ENCODE measurements around the gene CPED1.
"Not testable (repeated sequence)": the region's sequence is repeated elsewhere in the genome, so short reads cannot be mapped to it uniquely, and the experiment has no call there.

Gene CPED1

DNA sequence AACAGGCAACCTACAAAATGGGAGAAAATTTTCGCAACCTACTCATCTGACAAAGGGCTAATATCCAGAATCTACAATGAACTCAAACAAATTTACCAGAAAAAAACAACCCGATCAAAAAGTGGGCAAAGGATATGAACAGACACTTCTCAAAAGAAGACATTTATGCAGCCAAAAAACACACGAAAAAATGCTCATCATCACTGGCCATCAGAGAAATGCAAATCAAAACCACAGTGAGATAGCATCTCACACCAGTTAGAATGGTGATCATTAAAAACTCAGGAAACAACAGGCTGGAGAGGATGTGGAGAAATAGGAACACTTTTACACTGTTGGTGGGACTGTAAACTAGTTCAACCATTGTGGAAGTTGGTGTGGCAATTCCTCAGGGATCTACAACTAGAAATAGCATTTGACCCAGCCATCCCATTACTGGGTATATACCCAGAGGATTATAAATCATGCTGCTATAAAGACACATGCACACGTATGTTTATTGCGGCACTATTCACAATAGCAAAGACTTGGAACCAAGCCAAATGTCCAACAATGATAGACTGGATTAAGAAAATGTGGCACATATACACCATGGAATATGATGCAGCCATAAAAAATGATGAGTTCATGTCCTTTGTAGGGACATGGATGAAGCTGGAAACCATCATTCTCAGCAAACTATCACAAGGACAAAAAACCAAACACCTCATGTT is 264.2 kb downstream of the CPED1 start:
- not testable (repeated sequence) for DNase-seq (ENCODE audit: low read depth in 3 of 3)

DNA sequence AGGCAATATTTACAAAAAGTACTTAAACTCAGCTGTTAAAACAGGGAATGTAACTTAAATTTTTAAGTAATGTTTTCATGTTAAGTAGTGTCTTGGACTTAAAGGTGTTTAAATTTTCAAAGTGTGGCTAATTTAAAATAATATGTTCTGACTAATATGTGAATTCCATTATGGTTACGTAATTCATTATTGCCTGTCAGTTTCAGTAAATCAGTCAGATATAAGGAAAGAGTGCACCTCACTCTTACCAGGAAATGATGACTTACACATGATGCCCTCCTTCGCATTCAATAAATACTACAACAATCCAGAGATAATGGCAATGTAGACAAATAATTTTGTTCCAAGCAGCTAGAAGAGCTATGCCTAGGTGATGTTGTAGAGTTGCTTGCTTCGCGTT is 271.3 kb downstream of the CPED1 start:
- no peak for DNase-seq (ENCODE audit: low read depth in 3 of 3)

DNA sequence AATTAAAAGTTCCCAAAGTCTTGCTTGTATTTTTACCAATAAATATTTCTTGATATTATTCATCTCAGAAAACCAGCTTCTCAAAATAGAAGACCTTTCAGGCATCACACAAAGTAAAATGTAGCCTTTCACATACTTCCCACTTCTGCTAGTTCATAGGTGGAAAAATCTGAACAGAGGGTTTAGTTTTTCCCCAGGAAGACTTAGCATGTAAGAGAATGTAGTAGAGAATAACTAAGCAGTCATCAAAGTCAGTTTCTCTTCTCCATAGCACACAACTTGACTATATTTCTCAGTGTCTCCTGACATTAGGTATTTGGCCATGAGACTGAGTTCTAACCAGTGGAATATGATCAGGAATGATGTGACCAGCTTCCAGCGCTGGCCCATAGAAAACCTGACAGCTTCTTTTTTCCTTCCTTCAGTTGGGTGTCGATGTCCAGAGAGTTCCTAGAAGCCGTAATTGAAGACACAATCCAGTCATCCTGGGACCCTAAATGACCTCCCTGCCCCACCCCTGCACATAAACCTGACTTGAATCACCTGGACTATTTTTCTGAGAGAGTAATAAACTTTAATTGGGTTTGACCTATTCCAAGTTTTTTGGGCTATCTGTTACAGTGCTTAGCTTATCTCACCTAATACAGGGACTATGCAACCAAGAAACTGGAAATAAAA is 272.8 kb downstream of the CPED1 start:
- no peak for DNase-seq (ENCODE audit: low read depth in 3 of 3)

DNA sequence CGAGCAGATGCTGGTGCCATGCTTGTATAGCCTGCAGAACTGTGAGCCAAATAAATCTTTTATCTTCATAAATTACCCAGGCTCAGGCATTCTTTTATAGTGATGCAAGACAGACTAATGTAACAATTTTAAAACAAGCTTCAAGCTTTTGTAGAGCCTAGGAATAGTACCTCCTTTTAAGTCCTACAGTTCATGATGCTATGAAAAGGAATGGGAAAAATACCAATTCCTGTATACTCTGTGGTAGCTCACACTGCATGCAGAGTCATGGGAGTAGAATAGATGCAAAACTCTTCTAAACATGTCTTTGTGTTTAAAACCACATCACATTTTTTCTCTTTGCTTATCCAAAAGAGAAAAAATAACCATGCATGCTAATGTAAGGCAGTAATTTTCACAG is 273.7 kb downstream of the CPED1 start:
- DNase-seq (ENCODE audit: low read depth in 3 of 3) = no peak

- DNase-seq (ENCODE audit: low read depth in 3 of 3) = no peak
Measured at GRCh38 chr7:121262969-121263368, 274.5 kb downstream of the CPED1 start.

DNA sequence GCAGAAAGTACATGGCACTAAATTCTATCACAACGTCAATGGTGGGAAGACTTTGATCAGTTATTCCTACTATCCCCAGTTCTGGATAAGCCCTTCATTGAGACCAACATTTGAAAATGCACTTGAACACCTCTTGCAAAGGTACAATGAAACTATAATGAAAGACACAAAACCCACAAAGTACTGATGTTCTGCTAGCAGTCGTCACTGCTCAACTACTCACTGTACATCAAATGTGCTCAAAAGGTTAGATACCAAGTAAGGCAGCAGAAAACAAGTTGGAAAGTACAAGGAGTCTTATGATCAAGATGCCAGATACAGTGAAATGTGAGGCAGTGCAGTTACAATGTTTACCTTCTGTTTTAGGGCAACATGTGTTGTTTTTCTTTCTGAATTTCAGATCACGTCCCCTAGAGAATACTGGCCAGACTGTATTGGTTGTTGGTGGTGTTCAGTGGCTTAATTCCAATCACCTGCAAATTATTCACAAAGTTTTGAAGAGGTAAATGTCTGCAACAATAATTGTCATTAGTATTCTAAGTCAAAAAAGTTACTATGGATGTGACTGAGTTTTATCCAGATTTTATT is 277.9 kb downstream of the CPED1 start:
- no peak for DNase-seq (ENCODE audit: low read depth in 3 of 3)

DNA sequence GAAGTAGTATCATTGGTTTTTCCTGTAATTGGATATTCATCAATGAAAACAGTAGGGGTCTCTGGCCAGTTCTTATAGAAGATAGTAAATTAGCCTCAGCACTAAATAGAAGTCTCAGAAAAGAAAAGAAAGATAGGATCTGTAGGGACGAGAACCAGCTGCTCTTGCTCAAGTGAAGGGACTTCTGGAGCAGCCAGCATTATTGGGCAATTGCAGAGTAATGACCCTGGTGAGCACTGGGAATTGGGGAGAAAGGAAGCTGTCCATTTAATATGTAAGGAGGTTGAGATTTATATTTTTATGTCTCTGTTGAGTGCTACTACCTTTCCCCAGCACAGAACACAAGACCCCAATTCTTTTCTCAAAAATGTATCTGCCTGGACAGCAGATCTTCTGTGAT is 279.1 kb downstream of the CPED1 start:
- no peak for DNase-seq (ENCODE audit: low read depth in 3 of 3)

GRCh38 chr7:121269798-121270197 is 281.3 kb downstream of the CPED1 start:
- DNase-seq (ENCODE audit: low read depth in 3 of 3) = no peak

DNA sequence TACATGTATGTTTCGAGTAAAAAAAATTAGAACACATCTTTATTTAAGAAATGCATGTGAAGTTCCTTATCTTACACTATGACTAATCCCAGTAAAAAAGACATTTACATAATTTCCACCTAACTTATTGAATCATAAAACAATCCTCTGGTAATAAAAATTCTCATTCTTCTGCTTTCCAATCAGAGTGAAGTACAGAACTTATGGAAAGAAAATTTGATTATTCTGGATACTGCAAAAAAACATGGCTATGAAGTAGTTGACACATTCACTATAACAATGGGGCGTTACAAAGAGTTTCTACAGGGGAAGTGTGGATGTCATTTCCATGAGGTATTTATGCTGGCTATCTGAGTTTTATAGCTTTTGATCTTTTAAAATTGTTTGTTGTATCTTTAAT is 282.6 kb downstream of the CPED1 start:
- no peak for DNase-seq (ENCODE audit: low read depth in 3 of 3)

DNA sequence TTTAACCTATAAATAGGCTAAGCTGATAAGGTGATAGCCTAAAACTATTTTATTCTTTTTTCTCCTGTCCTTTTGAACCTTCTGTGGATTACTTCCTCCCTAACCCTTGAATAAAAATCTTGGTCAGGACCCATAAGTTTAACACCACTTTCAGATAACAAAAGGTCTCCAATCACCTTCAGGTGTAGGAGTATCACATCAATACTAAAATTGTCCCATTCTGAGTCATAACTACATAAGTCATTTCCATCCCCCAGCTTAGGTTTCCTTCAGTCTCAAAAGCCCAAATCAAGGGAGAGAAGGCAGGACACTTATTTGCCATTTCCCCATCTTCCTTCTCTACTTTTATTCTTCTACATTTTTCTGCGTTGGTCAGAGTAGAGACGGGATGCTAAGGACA is 283.4 kb downstream of the CPED1 start:
- no peak for DNase-seq (ENCODE audit: low read depth in 3 of 3)

DNA sequence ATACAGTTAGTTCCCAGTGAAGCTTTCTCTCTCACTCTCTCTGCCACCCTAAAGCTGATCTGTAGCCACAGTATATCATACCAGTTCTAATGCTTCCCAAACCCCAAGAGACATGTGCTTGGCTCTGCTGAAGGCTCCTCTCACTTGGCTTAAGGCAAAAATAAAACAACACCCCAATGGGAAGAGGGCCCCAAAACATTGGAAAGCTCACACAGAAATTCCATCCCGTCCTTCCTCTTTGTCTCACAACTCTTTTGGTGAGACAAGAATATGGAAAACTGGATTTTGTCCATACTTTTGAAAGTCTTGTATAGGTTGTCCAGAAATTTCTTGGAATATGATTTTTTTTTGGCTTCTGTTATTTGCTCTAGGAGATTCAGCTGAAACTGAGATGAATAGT is 284.2 kb downstream of the CPED1 start:
- no peak for DNase-seq (ENCODE audit: low read depth in 3 of 3)

- DNase-seq (ENCODE audit: low read depth in 3 of 3) = no peak
Measured at GRCh38 chr7:121273467-121274167, 285.1 kb downstream of the CPED1 start.

- DNase-seq (ENCODE audit: low read depth in 3 of 3) = no peak
Measured at GRCh38 chr7:121274467-121274866, 286.0 kb downstream of the CPED1 start.

DNA sequence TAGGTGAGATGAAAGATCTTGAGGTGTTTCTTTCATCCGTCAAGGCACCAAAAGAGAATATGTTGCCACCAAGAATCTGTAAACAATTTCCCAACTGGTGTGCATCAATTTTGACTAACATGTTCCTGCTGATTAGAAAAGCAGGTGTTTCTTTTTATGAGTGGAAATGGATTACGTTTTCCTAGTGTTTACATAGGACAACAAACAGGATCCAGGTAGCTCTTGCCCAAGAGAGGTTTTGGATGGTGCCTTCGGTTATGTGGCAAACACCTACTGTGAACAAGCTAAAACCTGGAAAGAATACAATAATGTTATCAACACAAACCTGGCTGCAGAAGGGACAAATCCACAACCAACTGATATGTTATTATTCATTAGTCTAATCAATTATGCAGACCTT is 286.7 kb downstream of the CPED1 start:
- DNase-seq (ENCODE audit: low read depth in 3 of 3) = no peak

- DNase-seq (ENCODE audit: low read depth in 3 of 3) = no peak
Measured at GRCh38 chr7:121276313-121276712, 287.8 kb downstream of the CPED1 start.

DNA sequence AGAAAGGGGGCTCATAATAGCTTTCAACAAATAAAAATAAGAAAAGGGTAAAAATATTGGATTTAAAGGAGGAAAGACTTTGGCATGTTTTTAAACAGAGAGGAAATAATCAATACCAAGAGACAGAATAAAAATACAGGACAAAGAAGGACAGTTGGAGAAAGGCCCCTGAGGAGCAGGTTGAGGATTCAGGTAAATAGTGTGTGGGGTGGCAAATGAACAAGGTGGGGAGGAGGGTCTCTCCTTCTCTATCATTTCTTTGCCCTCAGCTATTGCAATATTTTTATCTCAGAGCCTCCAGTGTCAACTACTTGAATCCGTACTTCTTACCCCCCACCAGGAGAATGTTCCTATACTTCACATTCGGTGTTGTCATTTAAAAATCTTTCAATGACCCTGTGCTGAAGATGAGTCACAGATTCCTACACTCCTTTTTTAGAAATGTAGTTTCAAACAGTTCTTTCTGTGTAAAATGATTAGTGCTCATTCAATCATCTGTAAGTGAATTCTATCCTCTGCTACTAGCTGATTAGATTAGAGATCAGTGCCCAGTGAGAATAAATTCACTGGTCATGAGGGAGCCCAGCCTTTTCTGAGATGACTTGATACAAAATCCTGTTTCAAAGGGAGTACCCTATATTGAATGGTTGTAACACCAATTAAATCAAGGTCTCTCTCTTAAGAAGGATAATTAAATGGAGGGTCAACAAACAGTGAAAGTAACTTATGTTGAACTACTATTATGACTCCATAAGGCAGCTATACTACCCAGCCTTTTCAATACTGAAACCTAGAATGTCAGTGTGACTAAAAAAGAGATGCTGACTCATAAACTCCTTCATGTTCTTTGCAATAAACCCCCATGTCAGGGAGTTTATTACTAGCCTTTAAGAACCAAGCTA is 289.9 kb downstream of the CPED1 start:
- no peak for DNase-seq (ENCODE audit: low read depth in 3 of 3)

DNA sequence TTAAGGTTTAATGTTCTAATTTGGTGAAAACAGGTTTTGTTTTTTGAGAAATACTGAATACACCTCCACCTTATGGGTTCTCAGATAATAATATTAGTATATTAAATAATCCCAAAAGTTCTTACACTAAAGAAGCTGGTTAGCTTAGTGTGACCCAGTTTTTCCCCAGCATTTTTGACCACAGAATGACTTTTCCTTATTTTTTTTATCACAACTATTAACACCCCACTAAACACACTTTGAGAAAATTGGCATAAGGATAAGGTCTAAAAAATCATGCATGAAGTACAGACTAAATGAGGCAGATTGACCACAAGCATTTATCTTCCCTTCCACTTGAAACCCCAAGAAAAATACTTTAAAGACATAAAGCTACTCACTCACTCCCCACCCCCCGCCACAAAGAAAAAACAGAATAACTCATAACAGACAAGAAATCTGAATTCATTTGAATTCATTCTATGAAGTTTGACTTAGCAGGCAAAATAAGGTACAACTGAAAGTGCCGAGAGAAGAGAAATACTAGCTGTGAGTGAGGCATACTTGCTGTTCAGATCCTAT is 290.6 kb downstream of the CPED1 start:
- no peak for DNase-seq (ENCODE audit: low read depth in 3 of 3)

DNA sequence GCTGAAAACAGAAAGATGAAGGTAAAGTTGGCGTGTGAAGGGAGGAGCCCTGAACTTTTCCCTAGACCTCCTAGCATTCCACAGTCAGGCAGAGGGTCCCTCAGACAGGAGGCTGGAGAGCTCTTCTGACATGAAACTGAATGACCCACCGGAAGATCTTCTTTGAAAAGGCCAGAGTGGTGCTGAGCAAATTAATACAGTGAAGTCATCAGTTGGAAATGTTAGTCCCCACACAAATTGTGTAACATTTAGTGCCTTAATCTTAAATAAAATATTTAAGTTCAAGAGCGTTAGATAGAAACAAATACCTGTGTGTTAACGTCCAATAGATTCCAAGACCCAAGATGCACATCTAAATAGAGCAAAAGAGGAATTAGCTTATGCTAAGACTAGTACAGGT is 291.3 kb downstream of the CPED1 start:
- no peak for DNase-seq (ENCODE audit: low read depth in 3 of 3)

DNA sequence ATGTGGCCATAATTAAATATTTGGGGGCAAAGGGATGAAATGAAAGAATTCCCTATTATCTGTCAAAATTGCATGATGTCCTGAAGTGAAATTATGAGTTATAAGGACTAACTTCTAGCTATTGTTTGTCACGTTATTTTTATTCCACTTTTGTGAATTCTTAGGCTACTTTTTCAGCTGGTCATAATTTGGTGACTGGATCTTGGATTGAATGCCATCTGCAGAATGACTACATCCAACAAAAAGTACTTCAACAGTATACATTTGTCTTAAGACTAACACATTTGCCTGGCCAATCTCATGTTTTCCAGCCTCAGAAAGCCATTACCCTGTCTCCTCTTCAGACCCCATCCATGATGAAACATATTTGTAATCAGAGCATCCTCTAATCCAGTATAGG is 292.1 kb downstream of the CPED1 start:
- no peak for DNase-seq (ENCODE audit: low read depth in 3 of 3)

DNA sequence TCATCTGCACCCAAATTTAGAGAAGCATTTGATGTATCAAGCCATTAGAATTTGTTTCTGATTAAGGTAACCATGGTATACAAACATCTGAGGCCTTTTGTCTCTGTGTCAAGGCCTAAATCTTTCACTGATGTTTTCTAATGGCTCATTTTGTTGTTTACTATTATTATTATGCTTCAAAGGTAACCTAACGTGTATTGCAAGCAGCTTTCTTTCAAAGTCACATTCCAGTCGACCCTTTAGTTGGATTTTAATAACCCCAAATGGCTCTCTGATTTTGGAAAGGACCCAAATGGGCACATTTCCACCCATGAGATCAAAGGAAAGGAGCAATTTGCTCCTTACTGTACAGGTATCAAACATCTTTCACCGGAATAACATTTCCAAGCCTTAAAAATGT is 293.6 kb downstream of the CPED1 start:
- no peak for DNase-seq (ENCODE audit: low read depth in 3 of 3)

GRCh38 chr7:121285066-121285667 is 296.7 kb downstream of the CPED1 start:
- no peak for DNase-seq (ENCODE audit: low read depth in 3 of 3)
